Prostate gland (tissue), 2 donors: ENCODE data around the gene RHBDF2. TPM values are rescaled to one million over a fixed set of nuclear protein-coding genes. Genes with fewer than 3 reads are reported as not detected.
"Not testable (repeated sequence)": the region's sequence is repeated elsewhere in the genome, so short reads cannot be mapped to it uniquely, and the experiment has no call there.

Experiments
- DNase-seq: peaks from one replicate; pipeline ENCODE4 v3.0.0-alpha.2; 2019; ENCODE audit warnings: low spot score
- H3K27ac ChIP-seq, 2 donors: fragments of 200-600 bp; sonication (generic); 2 replicates each; pipeline ENCODE4 v1.5.1; 2017 to 2019
- H3K27me3 ChIP-seq: fragments of 200-600 bp; sonication (generic); replicated peaks from 2 replicates; pipeline ENCODE4 v1.5.1; 2019; ENCODE audit not compliant: insufficient read depth
- H3K36me3 ChIP-seq, 2 donors: fragments of 200-600 bp; sonication (generic); 1 replicate in 1 of 2; 2 replicates in 1 of 2; pipeline versions ENCODE4 v1.5.1 to v1.8.1; 2017 to 2019
- H3K4me1 ChIP-seq: fragments of 200-600 bp; sonication (generic); replicated peaks from 2 replicates; pipeline ENCODE4 v1.5.1; 2019
- H3K4me3 ChIP-seq, 2 donors: fragments of 200-600 bp; sonication (generic); 2 replicates each; pipeline ENCODE4 v1.5.1; 2017 to 2019
- H3K9me3 ChIP-seq: fragments of 200-600 bp; sonication (generic); 2 replicates; pipeline ENCODE4 v1.5.1; 2017
- CTCF ChIP-seq, 4 experiments: fragments of 200-600 bp in 2 of 4; fragments of 450-650 bp in 2 of 4; sonication (generic) in 2 of 4; IDR thresholded peaks; 1 replicate in 3 of 4; 2 replicates in 1 of 4; pipeline ENCODE4 v1.5.1; 2016 to 2019; ENCODE audit warnings: antibody characterized with exemption in 4 of 4, mild to moderate bottlenecking in 2 of 4, moderate library complexity in 2 of 4
- POLR2A ChIP-seq: fragments of 450-650 bp; IDR thresholded peaks from one replicate; pipeline ENCODE4 v1.6.1; 2016; ENCODE audit warnings: antibody characterized with exemption, mild to moderate bottlenecking
- POLR2AphosphoS5 ChIP-seq: sonication (generic); formaldehyde crosslinking; IDR thresholded peaks from one replicate; pipeline ENCODE4 v1.6.1; 2017; ENCODE audit warnings: antibody characterized with exemption
- WGBS: methylation state at CpG from one replicate; pipeline ENCODE4 v1.1.5; 2018; 5-methylcytosine and 5-hydroxymethylcytosine counted together
- intact Hi-C: fragments of 100-400 bp; cut with DNase I; formaldehyde crosslinking; loops from one replicate; pipeline ENCODE4 v1.14.2; 2022
- total RNA-seq, 2 donors: library from RNA; depleted of rRNA; stranded (reverse); fragments of >200 nt; gene quantifications; one replicate each; pipeline ENCODE4 v1.1.0, GENCODE V29; 2016

The RHBDF2 gene
- total RNA-seq, 2 donors from 2014 or later, result 29.9 to 31.1 TPM

- Histone ChIP-seq H3K9me3 (no peaks in the 10 kb centered on the region), H3K36me3 (no peaks in the 10 kb centered on the region), H3K27ac (no peak overlapping the region), H3K4me3 (no peak overlapping the region), H3K27me3 (no peaks in the 10 kb centered on the region), H3K4me1 (peaks cover 7% of the 10 kb centered on the region)
- no peak for TF ChIP-seq CTCF (IDR thresholded peaks at IDR 0.05)
- no peak for TF ChIP-seq POLR2AphosphoS5
- intact Hi-C loops, result loop anchor here (5.0 kb wide), 1 partner anchor 196 kb away; no protein-coding TSS in a partner anchor
- 92% methylated on average over 7 of the region's 7 CpGs for WGBS
- DNase-seq, result no peak
Measured at GRCh38 chr17:76521262-76521661, 20.0 kb upstream of the RHBDF2 start.

- H3K27me3 ChIP-seq, result no peaks in the 10 kb centered on the region
- TF ChIP-seq CTCF (IDR thresholded peaks at IDR 0.05) (no peak), POLR2AphosphoS5 (no peak), POLR2A (no peak)
- no peak for DNase-seq
- H3K9me3 ChIP-seq, result no peaks in the 10 kb centered on the region
- intact Hi-C loops, result no loop called here
- no peaks in the 10 kb centered on the region for H3K36me3 ChIP-seq
- no peak overlapping the region for H3K4me3 ChIP-seq
- H3K4me1 ChIP-seq, result no peaks in the 10 kb centered on the region
- H3K27ac ChIP-seq, result no peak overlapping the region
- WGBS, result 61% methylated on average over 15 of the region's 15 CpGs
Measured at GRCh38 chr17:76519048-76519966, 18.1 kb upstream of the RHBDF2 start.

DNA sequence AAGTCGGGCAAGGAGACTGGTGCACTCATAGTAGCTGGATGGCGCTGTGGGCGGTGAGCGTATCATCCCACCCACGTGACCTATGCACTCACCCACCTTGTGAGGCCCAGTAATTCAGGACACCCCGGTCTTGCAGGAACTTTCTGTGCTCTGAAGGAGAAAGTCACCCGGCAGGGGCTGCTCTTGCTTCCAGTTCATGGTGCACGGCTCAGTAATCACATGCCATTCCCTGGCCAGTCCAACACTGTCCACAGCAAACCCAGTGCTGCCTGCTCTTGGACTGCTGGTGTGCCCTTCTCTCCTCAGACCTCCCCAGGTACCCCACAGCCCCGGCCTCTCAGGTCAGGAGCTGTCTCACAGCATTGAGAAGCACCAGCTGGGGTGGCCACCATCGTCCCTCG lies 16.4 kb upstream of the RHBDF2 start:
- Histone ChIP-seq H3K36me3 (no peaks in the 10 kb centered on the region), H3K27me3 (no peaks in the 10 kb centered on the region), H3K4me3 (no peak overlapping the region), H3K4me1 (no peaks in the 10 kb centered on the region), H3K27ac (no peak overlapping the region), H3K9me3 (no peaks in the 10 kb centered on the region)
- WGBS, result 87% methylated on average over 11 of the region's 11 CpGs
- DNase-seq, result no peak
- intact Hi-C loops, result no loop called here
- TF ChIP-seq CTCF (IDR thresholded peaks at IDR 0.05) (no peak), POLR2A (no peak), POLR2AphosphoS5 (no peak)

DNA sequence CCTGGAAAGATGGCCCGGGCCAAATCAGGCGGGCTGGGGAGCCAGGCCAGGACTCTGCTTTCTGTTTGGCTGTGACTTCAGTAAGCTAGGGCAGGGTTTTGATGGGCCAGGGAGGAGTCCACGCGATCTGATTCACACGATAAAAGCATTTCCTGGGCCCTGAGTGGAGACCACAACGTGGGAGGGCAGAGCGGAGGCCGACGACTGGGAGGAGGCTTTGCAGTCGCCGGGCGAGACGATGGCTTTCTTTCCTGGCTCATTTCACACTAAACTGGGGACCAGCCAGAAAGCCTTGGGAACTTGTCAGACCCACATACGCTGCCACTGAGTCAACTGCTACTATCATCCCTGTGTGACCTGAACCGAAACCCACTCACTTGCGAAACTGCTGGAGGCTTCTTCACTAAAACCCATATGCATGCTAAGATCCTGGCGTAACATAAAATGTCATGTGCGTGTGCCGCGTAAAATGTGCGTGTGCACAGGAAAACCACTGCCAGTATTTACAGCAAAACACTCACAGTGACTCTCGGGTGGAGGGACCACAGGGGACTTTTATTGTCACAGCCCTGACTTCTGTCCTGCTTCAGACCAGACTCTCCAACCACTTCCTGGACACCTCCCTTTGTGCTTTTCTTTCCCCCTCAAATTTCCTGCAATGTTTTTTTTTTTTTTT lies 14.2 kb upstream of the RHBDF2 start:
- 18% methylated on average over 22 of the region's 22 CpGs for WGBS

GRCh38 chr17:76514355-76514754 lies 13.1 kb upstream of the RHBDF2 start:
- WGBS, result 95% methylated on average over 6 of the region's 6 CpGs
- intact Hi-C loops, H3K9me3 ChIP-seq, H3K4me3 ChIP-seq, H3K27me3 ChIP-seq, H3K27ac ChIP-seq, H3K4me1 ChIP-seq, DNase-seq, H3K36me3 ChIP-seq: not testable (repeated sequence)

More for the DNA sequence above, 14.2 kb upstream of the RHBDF2 start:
- H3K9me3 ChIP-seq, result no peaks in the 10 kb centered on the region
- H3K27ac ChIP-seq, result peak overlapping the region; percentile 50 to 60
- H3K36me3 ChIP-seq, result no peaks in the 10 kb centered on the region
- no peaks in the 10 kb centered on the region for H3K4me1 ChIP-seq
- intact Hi-C loops, result no loop called here
- no peak overlapping the region for H3K4me3 ChIP-seq
- TF ChIP-seq POLR2AphosphoS5 (peak; percentile 48), POLR2A (no peak), CTCF (IDR thresholded peaks at IDR 0.05) (no peak)
- DNase-seq, result peak; percentile 36
- H3K27me3 ChIP-seq, result no peaks in the 10 kb centered on the region
